Measurements from ENCODE around the gene TAF4B.

- TF ChIP-seq, protein P1, sequence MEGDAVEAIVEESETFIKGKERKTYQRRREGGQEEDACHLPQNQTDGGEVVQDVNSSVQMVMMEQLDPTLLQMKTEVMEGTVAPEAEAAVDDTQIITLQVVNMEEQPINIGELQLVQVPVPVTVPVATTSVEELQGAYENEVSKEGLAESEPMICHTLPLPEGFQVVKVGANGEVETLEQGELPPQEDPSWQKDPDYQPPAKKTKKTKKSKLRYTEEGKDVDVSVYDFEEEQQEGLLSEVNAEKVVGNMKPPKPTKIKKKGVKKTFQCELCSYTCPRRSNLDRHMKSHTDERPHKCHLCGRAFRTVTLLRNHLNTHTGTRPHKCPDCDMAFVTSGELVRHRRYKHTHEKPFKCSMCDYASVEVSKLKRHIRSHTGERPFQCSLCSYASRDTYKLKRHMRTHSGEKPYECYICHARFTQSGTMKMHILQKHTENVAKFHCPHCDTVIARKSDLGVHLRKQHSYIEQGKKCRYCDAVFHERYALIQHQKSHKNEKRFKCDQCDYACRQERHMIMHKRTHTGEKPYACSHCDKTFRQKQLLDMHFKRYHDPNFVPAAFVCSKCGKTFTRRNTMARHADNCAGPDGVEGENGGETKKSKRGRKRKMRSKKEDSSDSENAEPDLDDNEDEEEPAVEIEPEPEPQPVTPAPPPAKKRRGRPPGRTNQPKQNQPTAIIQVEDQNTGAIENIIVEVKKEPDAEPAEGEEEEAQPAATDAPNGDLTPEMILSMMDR (IDR thresholded peaks at IDR 0.05): no peak
- TF ChIP-seq YY1 (IDR thresholded peaks at IDR 0.05; ENCODE audit: low read depth) (no peak), EZH2phosphoT487 (IDR thresholded peaks at IDR 0.05; ENCODE audit: borderline replicate concordance, low read depth) (no peak), FOSL2 (IDR thresholded peaks at IDR 0.05; ENCODE audit: borderline replicate concordance, low read depth) (no peak), POLR2AphosphoS5 (IDR thresholded peaks at IDR 0.05; ENCODE audit: low read depth, low read length) (no peak), TAF1 (IDR thresholded peaks at IDR 0.05; ENCODE audit: borderline replicate concordance, low read depth, low read length) (no peak), CHD2 (IDR thresholded peaks at IDR 0.05; ENCODE audit: low read length, partially characterized antibody) (no peak), MEF2A (IDR thresholded peaks at IDR 0.05; ENCODE audit: borderline replicate concordance, low read depth) (no peak), TCF12 (IDR thresholded peaks at IDR 0.05) (no peak), FOXM1 (IDR thresholded peaks at IDR 0.05; ENCODE audit: low read depth) (no peak), EP300 (IDR thresholded peaks at IDR 0.05; ENCODE audit: borderline replicate concordance in 1 of 2, low read depth in 1 of 2, low read length in 1 of 2) (no peak)
- TF ChIP-seq, protein P2, sequence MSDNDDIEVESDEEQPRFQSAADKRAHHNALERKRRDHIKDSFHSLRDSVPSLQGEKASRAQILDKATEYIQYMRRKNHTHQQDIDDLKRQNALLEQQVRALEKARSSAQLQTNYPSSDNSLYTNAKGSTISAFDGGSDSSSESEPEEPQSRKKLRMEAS (IDR thresholded peaks at IDR 0.05; ENCODE audit: low read depth): no peak
Measured at GRCh38 chr18:26183395-26184112, 42.7 kb upstream of the TAF4B start.

Measured in SK-N-SH (cell line).